ENCODE measurements around the gene RIT2.

DNA sequence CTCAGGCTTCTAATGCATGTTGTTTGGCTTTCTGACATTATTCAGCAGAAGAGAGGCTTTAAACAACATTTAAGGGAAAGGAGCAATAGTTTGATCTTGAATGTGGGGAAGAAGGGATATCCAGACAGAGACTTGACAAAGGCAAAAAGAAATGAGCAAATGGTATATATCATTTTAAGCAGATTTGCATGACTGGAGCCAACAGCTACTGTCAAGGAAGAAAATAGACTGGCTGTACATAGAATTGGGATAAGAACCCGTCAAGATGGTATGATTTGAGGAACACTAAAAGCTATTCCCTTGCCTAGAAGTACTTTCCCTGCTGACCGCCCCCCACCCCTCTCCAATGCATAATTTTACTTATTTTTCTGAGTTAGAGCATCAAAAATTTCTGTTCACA, 174.5 kb downstream of the RIT2 start:
- TF ChIP-seq RAD21 (IDR thresholded peaks at IDR 0.05; ENCODE audit: low read depth) (no peak), TAF1 (IDR thresholded peaks at IDR 0.05; ENCODE audit: low read depth) (no peak), ZBTB7A (IDR thresholded peaks at IDR 0.05; ENCODE audit: low read depth) (no peak), TEAD4 (IDR thresholded peaks at IDR 0.05) (no peak), YY1 (IDR thresholded peaks at IDR 0.05; ENCODE audit: low read depth) (no peak), CEBPB (IDR thresholded peaks at IDR 0.05) (no peak)
- TF ChIP-seq, protein P1, sequence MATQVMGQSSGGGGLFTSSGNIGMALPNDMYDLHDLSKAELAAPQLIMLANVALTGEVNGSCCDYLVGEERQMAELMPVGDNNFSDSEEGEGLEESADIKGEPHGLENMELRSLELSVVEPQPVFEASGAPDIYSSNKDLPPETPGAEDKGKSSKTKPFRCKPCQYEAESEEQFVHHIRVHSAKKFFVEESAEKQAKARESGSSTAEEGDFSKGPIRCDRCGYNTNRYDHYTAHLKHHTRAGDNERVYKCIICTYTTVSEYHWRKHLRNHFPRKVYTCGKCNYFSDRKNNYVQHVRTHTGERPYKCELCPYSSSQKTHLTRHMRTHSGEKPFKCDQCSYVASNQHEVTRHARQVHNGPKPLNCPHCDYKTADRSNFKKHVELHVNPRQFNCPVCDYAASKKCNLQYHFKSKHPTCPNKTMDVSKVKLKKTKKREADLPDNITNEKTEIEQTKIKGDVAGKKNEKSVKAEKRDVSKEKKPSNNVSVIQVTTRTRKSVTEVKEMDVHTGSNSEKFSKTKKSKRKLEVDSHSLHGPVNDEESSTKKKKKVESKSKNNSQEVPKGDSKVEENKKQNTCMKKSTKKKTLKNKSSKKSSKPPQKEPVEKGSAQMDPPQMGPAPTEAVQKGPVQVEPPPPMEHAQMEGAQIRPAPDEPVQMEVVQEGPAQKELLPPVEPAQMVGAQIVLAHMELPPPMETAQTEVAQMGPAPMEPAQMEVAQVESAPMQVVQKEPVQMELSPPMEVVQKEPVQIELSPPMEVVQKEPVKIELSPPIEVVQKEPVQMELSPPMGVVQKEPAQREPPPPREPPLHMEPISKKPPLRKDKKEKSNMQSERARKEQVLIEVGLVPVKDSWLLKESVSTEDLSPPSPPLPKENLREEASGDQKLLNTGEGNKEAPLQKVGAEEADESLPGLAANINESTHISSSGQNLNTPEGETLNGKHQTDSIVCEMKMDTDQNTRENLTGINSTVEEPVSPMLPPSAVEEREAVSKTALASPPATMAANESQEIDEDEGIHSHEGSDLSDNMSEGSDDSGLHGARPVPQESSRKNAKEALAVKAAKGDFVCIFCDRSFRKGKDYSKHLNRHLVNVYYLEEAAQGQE (IDR thresholded peaks at IDR 0.05; ENCODE audit: low read depth): no peak
